ENCODE measurements around the gene PRR20G.

The PRR20G gene

DNA sequence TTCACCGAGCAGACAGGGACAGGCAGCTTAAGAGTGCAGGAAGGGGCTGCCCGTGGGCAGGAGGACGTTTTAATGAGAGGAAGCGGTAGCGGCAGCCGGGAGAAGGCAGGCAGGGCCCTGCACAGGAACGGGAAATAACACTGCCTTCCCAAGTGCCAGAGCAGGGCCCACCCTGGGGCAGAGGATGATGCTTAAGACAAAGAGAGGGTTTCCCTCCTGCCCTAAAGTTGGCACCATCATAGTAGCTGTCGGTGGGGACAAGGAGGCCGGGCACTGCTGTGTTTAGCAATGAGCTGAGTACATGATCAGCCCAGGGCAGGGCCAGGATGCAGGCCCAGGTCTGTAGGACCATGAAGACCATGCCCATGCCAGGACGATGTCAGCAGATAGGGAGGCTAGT, 21.7 kb downstream of the PRR20G start:
- TF ChIP-seq, protein P1, sequence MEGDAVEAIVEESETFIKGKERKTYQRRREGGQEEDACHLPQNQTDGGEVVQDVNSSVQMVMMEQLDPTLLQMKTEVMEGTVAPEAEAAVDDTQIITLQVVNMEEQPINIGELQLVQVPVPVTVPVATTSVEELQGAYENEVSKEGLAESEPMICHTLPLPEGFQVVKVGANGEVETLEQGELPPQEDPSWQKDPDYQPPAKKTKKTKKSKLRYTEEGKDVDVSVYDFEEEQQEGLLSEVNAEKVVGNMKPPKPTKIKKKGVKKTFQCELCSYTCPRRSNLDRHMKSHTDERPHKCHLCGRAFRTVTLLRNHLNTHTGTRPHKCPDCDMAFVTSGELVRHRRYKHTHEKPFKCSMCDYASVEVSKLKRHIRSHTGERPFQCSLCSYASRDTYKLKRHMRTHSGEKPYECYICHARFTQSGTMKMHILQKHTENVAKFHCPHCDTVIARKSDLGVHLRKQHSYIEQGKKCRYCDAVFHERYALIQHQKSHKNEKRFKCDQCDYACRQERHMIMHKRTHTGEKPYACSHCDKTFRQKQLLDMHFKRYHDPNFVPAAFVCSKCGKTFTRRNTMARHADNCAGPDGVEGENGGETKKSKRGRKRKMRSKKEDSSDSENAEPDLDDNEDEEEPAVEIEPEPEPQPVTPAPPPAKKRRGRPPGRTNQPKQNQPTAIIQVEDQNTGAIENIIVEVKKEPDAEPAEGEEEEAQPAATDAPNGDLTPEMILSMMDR (IDR thresholded peaks at IDR 0.05; ENCODE audit: control insufficient read depth, insufficient read depth, low read depth, low read length, missing control alignments): no peak
- no peak for DNase-seq (ENCODE audit: low read depth)
- no peak overlapping the region for H3K4me3 ChIP-seq (ENCODE audit: control insufficient read depth, low read depth, low read length)

DNA sequence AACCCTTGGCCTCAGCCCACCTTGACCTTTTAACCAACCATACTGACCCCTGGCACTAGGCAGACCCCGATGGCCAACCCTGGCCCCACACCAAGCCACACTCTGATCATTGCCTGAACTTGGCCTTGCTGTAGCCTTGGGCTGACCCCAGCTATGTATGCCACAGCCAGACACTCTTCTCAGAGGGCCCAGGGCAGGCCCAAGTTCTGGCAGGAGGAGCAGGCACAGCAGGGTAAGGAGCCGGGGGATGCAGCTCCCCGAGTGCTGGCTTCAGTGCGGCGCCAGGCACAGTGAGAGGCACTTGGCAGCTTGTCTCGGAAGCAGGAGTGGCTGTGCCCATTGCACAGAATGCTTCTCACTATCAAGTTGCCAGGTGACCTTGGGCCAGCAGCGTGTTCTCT, 22.3 kb downstream of the PRR20G start:
- TF ChIP-seq, protein P1 (IDR thresholded peaks at IDR 0.05; ENCODE audit: control insufficient read depth, insufficient read depth, low read depth, low read length, missing control alignments): no peak
- DNase-seq (ENCODE audit: low read depth): no peak
- H3K4me3 ChIP-seq (ENCODE audit: control insufficient read depth, low read depth, low read length): no peak overlapping the region

DNA sequence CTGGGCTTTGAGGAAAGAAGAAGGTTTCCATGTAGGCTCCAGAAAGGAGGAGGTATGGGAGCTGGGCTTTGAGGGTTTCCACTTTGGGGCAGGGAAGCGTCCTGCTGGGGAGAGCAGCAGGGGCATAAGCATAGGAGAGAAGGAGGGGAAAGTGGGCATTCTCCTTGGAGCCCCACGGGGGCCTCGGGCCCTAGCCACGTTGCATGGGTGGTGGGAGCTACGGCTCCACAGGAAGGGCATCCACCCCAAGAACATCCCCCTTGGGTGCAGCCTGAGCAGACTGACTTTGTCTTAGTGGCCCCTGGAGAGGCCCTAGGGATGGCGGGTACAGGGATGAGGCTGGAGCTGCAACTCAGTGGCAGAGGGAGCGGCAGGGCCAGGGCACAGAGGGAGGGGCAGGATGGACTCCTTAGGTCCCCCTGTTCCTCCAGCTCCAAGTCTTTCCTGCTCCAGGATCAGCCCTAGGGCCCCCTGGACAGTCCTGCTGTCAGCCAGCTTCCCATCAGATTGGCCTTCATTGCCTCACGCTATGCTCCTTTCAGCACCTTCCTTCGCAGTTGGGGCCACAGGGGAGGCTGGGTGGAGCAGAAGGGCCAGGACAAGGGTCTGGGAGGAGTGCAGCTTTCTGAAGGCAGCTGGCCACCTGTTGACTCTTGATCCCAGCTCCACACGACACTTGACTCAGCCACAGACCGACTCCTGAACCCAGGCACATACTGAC, 22.9 kb downstream of the PRR20G start:
- DNase-seq (ENCODE audit: low read depth): no peak
- TF ChIP-seq, protein P1 (IDR thresholded peaks at IDR 0.05; ENCODE audit: control insufficient read depth, insufficient read depth, low read depth, low read length, missing control alignments): no peak
- H3K4me3 ChIP-seq (ENCODE audit: control insufficient read depth, low read depth, low read length): no peak overlapping the region

DNA sequence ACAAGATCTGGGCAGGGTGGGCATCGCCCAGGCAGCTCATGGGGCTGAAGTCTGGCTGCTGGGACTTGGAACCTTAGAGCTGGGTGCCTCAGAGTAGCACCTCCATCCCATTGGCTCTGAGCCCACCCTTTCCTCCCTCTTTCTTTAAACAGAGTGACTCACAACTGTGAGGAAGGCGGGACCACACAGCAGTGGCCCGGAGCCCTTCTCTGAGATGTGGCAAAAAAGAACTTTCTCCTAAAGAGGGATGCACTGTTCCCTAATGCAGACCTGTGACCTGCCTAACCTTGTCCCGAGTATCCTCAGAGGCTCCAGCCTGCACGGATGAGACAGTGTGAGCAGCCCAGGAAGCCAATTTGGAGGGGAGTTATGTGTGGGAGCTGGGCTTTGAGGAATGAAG, 23.6 kb downstream of the PRR20G start:
- DNase-seq (ENCODE audit: low read depth): no peak
- TF ChIP-seq, protein P1 (IDR thresholded peaks at IDR 0.05; ENCODE audit: control insufficient read depth, insufficient read depth, low read depth, low read length, missing control alignments): no peak
- H3K4me3 ChIP-seq (ENCODE audit: control insufficient read depth, low read depth, low read length): no peak overlapping the region

DNA sequence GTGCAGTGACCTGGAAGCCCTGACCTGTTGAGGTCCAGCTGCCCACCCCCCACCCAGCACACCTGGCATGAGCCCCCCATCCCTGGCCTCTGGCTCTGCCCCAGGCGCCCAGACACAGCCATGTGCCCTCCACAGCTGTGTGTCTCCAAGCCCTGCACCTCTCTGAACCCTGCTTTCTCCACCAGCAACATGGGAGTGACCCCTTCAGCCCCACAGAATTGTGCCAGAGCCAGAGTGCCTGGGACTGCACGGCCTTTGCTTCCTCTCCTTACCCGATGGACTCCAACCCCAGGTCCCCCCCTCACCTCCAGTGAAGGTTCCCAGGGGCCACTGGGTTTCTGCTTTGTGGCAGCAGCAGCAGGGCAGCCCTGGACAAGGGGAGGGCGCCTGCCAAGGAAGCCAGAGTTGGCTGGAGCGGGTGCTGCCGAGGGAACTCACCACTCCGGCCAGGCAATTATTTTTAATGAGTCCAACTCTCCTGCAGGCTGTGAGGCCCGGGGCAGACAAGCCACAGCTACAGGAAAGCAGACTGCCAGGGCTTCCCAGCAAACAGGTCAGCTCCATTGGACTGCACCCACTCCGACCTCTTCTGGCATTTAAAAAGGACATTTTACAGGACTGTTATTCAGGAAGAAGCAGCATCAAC, 24.1 kb downstream of the PRR20G start:
- no peak for DNase-seq (ENCODE audit: low read depth)
- H3K4me3 ChIP-seq (ENCODE audit: control insufficient read depth, low read depth, low read length): no peak overlapping the region
- TF ChIP-seq, protein P1 (IDR thresholded peaks at IDR 0.05; ENCODE audit: control insufficient read depth, insufficient read depth, low read depth, low read length, missing control alignments): no peak

DNA sequence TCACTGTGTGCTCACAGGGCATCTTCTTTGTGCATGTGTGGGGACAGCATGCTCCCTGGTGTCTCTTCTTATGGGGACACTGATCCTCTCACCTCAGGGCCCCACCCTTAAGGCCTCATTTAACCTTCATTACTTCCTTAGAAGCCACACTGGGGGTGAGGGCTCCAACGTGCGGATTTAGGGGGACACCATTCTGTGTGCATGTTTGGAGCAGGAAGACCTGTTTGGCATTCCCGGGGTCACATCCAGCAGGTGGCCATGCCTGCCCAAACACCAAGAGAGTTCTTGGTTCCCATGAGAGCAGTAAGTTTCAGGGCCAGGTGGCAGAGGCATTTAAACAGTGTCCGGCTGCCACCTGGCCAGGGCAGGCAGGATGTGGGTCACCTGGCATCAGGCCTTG, 24.8 kb downstream of the PRR20G start:
- TF ChIP-seq, protein P1 (IDR thresholded peaks at IDR 0.05; ENCODE audit: control insufficient read depth, insufficient read depth, low read depth, low read length, missing control alignments): no peak
- H3K4me3 ChIP-seq (ENCODE audit: control insufficient read depth, low read depth, low read length): no peak overlapping the region
- DNase-seq (ENCODE audit: low read depth): no peak
